NCI-H1105 (cell line): ENCODE results near the gene PIEZO1.
"Not testable (repeated sequence)": the region's sequence is repeated elsewhere in the genome, so short reads cannot be mapped to it uniquely, and the experiment has no call there.

Experiments
- DNase-seq: peaks from one replicate; lab custom pipeline; 2025; lab: John Stamatoyannopoulos, UW

Gene PIEZO1

DNA sequence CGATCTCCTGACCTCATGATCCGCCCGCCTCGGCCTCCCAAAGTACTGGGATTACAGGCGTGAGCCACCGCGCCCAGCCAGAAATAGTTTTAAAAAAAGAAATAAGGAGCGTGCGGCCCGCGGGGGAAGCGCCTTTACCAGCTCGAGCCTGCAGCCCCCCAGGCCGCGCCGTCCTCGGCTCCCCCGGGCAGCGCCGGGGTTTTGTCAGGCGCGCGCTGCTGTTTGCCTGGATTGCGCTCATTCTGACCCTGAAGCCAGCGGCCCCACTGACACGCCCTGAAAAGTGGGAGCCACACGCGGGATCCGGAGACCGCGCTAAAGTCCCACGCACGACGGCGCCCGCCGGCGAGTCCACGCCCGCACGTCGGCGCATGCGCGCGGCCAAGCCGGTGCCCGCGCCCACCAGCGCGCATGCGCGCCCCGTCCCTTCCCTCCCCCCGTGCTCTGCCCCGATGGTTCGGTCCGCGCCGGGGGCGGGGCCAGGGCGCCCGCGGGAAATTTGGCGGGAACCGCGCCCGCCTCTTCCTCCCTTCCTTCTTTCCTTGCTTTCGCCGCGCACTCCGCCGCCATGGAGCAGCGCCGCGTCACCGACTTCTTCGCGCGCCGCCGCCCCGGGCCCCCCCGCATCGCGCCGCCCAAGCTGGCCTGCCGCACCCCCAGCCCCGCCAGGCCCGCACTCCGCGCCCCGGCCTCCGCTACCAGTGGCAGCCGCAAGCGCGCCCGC, 18.4 kb upstream of the PIEZO1 start, which contains the start of gene CDT1:
TSS of gene CDT1 (plus strand) at position 526 of the 724 bp plus-strand sequence. CDS start at position 569, 43 bp downstream.
- peak; percentile 39 for DNase-seq

- DNase-seq: no peak
Measured at GRCh38 chr16:88800277-88800592, 15.2 kb upstream of the PIEZO1 start.

GRCh38 chr16:88799569-88800276, 14.7 kb upstream of the PIEZO1 start:
- no peak for DNase-seq

DNA sequence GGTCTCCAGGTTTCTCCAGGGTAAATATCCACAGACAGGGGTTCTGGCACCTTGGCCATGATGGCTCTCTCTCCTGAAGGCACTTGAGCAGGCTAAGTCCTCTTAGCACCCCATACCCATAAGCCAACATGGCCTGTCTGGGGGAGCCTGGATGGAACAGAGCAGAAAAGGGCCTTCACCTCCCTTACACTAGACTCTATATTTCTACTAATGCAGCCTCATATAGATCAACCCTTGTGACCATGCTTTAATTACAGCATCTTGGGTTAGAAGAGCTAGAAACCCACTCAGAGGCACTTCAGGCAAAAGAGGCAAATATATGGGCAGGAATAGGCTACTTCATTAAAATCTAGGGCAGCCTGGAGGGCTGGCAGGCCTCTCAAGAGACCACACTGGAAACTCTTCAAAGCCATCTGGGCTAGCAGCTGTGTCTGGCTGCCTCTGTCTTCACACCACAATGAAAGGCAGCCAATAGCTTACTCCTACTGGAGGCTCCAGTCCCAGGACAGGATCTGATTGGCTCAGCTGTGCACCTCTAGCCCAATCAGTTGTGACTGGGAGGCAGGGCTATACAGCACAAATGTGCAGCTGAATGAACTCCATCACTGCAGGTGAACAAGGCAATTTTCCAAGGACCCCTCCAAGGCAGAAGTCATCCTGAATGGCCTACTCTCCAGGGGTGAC, 13.9 kb upstream of the PIEZO1 start:
- DNase-seq: no peak

DNA sequence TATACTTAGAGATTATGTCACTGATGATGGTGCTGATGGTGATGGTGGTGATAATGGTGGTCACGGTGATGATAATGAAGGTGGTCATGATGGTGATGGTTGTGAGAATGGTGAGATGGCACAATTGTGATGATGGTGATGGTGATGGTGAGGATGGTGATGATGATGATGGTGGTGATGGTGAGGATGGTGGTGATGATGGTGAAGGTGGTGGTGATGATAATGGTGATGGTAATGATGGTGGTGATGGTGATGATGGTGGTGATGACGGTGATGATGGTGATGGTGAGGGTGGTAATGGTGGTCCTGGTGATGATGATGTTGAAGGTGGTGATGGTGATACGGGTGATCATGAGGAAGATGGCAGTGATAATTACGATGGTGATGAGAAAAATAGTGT, 13.1 kb upstream of the PIEZO1 start:
- DNase-seq: no peak

DNA sequence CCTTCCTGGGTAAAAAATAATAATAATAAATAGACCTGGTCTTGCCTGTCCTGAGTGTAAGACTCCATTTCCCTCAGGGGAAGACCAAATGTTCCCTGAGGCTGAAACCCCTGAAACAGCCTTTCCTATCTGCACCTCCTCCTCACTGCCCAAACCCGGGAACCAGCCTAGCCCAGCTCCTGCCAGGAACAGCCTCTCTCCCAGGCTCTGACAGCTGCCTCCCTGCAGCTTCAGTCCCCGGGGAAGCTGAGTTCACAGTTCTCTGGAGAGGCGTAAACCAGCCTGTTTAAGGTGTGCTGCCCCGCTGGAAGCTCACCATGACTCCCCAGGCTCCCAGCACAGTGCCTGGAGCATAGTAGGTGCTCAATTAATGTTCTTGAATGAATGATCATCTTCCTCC, 11.3 kb upstream of the PIEZO1 start:
- DNase-seq: no peak

DNA sequence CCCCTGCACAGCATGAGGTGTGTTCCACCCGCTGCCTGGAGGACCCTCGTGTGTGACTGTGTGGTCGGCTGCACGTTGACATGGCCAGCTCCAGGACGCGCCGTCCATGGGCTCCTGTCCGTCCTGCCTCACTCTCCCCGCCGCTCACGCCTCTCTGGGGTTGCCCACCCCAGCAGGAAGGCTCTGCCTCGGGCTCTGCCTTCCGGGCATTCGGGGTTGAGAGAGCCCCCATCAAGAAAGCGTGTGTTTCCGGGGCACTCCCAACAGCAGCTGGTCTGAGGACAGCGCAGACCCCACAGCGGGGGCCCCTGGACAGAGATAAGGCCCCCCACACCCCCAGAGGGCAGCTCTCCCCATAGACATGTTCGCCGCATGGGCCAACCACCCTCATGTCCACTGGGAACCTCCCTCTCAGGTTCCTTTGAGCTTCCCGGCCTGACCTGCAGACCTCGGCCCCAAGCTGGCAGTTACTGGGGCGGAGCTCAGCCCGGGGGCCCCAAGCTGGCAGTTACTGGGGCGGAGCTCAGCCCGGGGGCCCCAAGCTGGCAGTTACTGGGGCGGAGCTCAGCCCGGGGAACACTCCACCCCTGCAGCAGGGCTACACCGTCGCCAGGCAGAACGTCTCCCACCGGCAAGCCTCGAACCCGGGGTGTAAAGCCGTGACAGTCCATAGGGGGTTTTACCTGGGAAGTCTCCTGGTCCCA, 8.4 kb upstream of the PIEZO1 start:
- DNase-seq: no peak

GRCh38 chr16:88792668-88793250, 7.7 kb upstream of the PIEZO1 start:
- no peak for DNase-seq

DNA sequence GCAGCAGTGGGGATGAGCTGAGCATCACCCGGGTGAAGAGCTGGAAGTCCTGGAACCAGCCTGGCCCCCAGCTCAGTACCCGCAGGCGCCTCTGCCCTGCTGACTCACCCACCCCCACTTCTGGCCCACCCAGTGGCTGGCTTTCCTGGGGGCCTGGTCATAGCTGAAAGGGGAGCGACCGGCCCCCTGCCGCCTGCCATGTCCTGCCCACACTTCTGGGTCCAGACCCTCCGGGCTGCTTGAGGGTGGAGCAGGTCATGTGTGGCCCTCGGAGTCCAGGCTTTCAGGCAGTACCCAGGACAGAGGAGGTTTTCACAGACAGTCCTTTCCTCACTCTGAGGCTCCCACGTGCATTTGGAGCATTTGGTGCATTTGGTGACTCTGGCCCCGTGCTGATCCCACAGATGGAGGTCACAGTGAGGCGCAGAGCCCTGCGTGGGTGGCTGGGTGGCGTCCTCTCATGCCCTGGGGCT, 7.1 kb upstream of the PIEZO1 start:
- DNase-seq: no peak

DNA sequence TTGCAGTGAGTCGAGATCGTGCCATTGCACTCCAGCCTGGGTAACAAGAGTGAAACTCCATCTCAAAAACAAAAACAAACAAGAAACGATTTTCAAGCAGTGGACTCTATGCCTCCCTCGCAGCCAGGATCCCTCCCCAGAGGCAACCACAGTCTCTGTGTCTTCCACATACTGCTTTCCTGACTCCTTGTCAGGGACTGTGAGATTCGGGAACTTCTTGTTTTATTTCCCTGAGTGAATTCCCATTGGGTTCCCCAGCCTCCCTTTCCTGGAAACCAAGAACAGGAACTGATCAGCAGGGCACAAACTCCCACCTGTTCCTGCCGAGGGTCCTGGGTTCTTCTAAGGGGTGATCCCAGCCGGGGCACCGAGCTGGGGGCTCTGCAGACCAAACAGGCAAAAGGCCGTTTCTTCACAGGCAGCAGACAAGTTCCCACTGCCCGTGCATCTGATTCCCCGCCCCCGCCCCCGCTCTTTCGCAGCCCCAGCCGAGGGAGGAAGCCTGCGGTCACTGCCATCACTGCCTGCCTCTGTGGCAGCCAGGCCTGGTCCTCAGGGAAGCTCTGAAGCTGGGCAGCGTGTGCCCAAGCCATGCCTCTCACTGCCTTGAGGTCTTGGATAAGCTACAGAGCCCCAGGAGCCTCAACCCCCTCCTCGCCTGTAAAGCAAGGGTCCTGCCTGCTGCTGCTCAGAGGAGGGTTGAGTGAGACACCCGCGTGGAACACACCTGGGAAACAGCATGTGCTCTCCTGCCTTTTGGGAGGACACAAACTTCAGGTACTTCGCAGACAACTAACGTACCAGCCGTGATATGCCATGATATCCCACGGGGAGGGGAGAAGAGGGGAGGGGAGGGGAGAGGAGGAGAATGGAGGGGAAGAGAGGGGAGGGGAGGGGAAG, 5.5 kb upstream of the PIEZO1 start:
- no peak for DNase-seq

DNA sequence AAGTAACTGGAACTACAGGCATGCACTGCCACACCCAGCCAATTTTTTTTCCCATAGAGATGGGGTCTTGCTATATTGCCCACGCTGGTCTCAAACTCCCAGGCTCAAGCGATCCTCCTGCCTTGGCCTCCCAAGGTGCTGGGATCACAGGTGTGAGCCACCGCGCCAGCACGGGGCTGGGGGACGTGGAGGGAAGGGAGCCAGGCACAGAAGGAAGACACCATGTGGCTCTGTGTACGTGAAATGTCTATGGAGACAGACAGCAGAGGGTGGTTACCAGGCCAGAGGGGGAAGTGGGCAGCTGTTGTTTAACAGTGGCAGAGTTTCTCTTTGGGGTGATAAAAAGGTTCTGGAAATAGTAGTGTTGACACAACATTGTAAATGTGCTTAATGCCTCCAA, 4.6 kb upstream of the PIEZO1 start:
- DNase-seq: no peak

DNA sequence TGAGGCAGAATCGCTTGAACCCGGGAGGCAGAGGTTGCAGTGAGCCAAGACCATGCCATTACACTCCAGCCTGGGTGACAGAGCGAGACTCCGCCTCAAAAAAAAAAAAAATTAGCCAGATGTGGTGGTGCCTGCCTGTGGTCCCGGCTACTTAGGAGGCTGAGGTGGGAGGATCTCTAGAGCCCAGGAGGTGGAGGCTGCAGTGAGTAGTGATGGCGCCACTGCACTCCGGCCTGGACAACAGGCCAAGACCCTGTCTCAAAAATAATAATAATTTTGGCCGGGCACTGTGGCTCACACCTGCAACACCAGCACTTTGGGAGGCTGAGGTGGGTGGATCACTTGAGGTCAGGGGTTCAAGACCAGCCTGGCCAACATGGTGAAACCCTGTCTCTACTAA, 3.7 kb upstream of the PIEZO1 start:
- DNase-seq: not testable (repeated sequence)

GRCh38 chr16:88787579-88788314, 2.7 kb upstream of the PIEZO1 start:
- DNase-seq: no peak

DNA sequence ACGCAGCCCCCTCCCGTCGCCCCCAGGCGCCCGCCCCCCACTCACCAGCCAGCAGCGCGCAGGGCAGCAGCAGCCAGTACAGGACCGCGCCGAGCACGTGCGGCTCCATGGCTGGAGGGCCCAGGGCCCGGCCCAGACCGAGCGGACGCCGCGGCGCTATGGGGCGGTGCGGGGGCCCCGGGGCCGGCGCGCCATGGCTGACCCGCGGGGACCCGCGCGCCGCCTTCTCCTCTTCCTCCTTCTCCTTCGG, 239 bp downstream of the PIEZO1 start:
- DNase-seq: no peak

DNA sequence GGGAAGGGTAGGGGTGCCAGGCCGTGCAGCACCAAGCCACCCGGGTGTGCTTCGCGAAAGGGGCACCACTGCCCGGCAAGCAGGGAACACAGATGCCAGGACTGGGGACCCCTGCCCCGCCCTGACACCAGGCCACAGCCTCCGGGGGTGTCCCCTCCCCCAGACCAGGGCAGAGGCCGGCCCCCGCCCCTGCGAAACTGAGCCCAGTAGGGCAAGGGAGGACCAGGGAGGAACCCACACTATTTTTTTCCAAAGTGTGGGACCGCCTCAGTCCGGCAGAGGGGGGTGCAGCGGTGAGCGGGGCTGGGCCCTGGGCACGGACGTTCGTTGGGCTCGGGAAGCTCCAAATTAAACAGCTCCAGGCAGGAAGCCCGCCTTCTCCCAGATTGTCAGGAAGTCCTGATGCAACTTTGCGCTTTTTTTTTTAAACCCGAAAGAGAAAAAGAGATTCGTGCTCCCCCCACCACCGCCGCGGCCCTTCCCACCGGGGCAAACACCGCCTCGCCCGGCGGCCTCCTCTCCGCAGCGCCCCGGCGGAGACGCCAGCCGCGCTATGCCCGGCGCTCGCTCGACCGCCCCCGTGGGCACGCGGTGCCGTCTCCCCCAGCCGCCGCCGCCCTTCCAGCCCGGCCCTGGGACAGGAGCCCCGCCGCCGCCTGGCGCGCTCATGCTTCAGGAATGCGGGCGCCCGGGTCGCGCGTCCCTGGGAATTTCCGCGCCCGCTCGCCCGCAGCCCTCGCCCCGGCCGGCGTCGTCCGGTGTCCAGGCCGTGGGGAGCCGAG, 755 bp downstream of the PIEZO1 start:
- DNase-seq: no peak

- DNase-seq: no peak
Measured at GRCh38 chr16:88783391-88784073, 1.5 kb downstream of the PIEZO1 start.

- no peak for DNase-seq
Measured at GRCh38 chr16:88782454-88783390, 2.3 kb downstream of the PIEZO1 start.
